Peyer's patch (tissue), 4 donors: ENCODE results near the gene SLC38A4. TPM values are rescaled to one million over a fixed set of nuclear protein-coding genes. Genes with fewer than 3 reads are reported as not detected.

Experiments
- DNase-seq, 3 donors: peaks; one replicate each; pipeline ENCODE4 v3.0.0-alpha.2; 2017 to 2019
- H3K27ac ChIP-seq, 4 donors: fragments of 200-600 bp; sonication (generic); one replicate each; pipeline ENCODE4 v1.5.1; 2016 to 2019
- H3K27me3 ChIP-seq, 2 donors: fragments of 200-600 bp; sonication (generic); one replicate each; pipeline ENCODE4 v1.5.1; 2019
- H3K36me3 ChIP-seq, 3 donors: fragments of 200-600 bp; sonication (generic); one replicate each; pipeline ENCODE4 v1.5.1; 2016 to 2019
- H3K4me1 ChIP-seq, 4 donors: fragments of 200-600 bp; sonication (generic); one replicate each; pipeline ENCODE4 v1.5.1; 2016 to 2019
- H3K4me3 ChIP-seq, 4 donors: fragments of 200-600 bp; sonication (generic); 1 replicate in 3 of 4; 2 replicates in 1 of 4; pipeline ENCODE4 v1.5.1; 2016 to 2019; ENCODE audit warnings: mild to moderate bottlenecking in 1 of 4
- H3K9me3 ChIP-seq, 4 donors: fragments of 200-600 bp; sonication (generic); one replicate each; pipeline ENCODE4 v1.5.1; 2016 to 2019; ENCODE audit warnings: mild to moderate bottlenecking in 1 of 4
- CTCF ChIP-seq, 6 experiments: fragments of 450-650 bp in 4 of 6; fragments of 200-600 bp in 2 of 6; sonication (generic) in 1 of 6; IDR thresholded peaks; one replicate each; pipeline ENCODE4 v1.5.1; 2017 to 2019; ENCODE audit warnings: antibody characterized with exemption in 6 of 6, mild to moderate bottlenecking in 3 of 6, moderate library complexity in 1 of 6
- POLR2A ChIP-seq, 2 donors: fragments of 450-650 bp; IDR thresholded peaks; one replicate each; pipeline ENCODE4 v1.5.1; 2017; ENCODE audit warnings: antibody characterized with exemption in 2 of 2, mild to moderate bottlenecking in 2 of 2, moderate library complexity in 2 of 2
- total RNA-seq, 4 donors: library from RNA; depleted of rRNA; stranded (reverse); fragments of >200 nt; gene quantifications; one replicate each; pipeline ENCODE4 v1.1.0, GENCODE V29; 2016

The SLC38A4 gene
- total RNA-seq, 4 donors from 2014 or later: 0.18 to 18.6 (median 1.1) TPM; not detected in 1

DNA sequence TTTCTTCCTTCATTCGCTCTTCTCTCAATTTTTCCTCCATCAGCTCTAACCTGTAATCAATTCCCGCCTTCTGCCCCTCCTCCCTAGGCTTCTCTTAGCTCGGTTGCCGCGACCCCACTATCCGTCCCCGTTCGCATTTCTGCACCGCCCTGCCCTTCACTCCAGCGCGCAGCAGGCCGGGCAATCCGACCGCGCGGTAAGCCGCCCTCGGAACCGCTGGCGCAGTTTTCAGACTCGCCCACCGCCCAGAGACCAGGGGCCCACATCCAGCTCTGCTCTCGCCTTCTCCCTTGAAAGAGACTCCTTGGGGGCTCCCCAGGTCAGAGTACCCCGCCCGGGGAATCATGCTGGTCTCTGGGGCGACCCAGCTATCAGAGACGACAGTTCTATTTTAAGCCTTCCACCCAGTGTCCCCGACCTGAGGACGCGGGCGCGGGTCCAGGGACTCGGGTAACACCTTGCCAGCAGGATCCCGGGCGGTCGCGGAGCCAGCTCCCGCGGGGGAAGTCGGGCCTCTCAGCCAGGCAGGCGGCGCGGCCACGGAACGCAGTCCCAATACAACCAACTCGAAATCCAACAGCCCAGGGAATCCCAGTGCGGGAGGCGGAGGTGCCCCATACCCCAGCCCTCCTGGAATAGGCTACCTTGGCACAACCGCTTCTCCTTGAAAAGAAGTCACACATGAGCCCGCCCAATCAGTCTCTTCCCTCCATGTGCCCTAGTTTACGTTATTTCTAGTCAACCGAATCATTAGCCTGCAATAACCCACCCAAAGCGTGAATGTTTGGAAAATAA, 5.7 kb upstream of the SLC38A4 start:
- H3K27me3 ChIP-seq: no peaks in the 10 kb centered on the region
- H3K4me1 ChIP-seq: peaks cover 0 to 13% (median 0%) of the 10 kb centered on the region in 4 donors
- H3K9me3 ChIP-seq: no peaks in the 10 kb centered on the region
- TF ChIP-seq POLR2A (IDR thresholded peaks at IDR 0.05) (no peak), CTCF (IDR thresholded peaks at IDR 0.05) (no peak)
- no peak overlapping the region for H3K27ac ChIP-seq
- peak in 1 of 3 donors; percentile 51 for DNase-seq
- H3K4me3 ChIP-seq: peak overlapping the region in 3 of 4 donors; percentile 1 to 49 (median 43)
- no peaks in the 10 kb centered on the region for H3K36me3 ChIP-seq

- TF ChIP-seq POLR2A (IDR thresholded peaks at IDR 0.05) (no peak), CTCF (IDR thresholded peaks at IDR 0.05) (no peak)
- H3K9me3 ChIP-seq: no peaks in the 10 kb centered on the region
- no peak overlapping the region for H3K27ac ChIP-seq
- no peaks in the 10 kb centered on the region for H3K36me3 ChIP-seq
- DNase-seq: peak in 1 of 3 donors; percentile 52
- peak overlapping the region in 2 of 4 donors; percentile 43 to 49 for H3K4me3 ChIP-seq
- peaks cover 0 to 14% (median 0%) of the 10 kb centered on the region in 4 donors for H3K4me1 ChIP-seq
- no peaks in the 10 kb centered on the region for H3K27me3 ChIP-seq
These were observed 5.0 kb upstream of the SLC38A4 start for GRCh38 chr12:46830731-46831334.

- H3K4me1 ChIP-seq: peaks cover 0 to 7% (median 0%) of the 10 kb centered on the region in 4 donors
- no peak for DNase-seq
- TF ChIP-seq CTCF (IDR thresholded peaks at IDR 0.05) (no peak), POLR2A (IDR thresholded peaks at IDR 0.05) (no peak)
- H3K27me3 ChIP-seq: no peaks in the 10 kb centered on the region
- H3K27ac ChIP-seq: no peak overlapping the region
- H3K36me3 ChIP-seq: no peaks in the 10 kb centered on the region
- H3K4me3 ChIP-seq: peak overlapping the region in 1 of 4 donors; percentile 12
- no peaks in the 10 kb centered on the region for H3K9me3 ChIP-seq
These were observed 1.1 kb downstream of the SLC38A4 start for GRCh38 chr12:46824709-46825108.

- no peaks in the 10 kb centered on the region for H3K4me1 ChIP-seq
- no peak overlapping the region for H3K4me3 ChIP-seq
- TF ChIP-seq POLR2A (IDR thresholded peaks at IDR 0.05) (no peak), CTCF (IDR thresholded peaks at IDR 0.05) (no peak)
- H3K27me3 ChIP-seq: no peaks in the 10 kb centered on the region
- no peak for DNase-seq
- H3K36me3 ChIP-seq: no peaks in the 10 kb centered on the region
- H3K27ac ChIP-seq: no peak overlapping the region
- no peaks in the 10 kb centered on the region for H3K9me3 ChIP-seq
These were observed 7.2 kb downstream of the SLC38A4 start for GRCh38 chr12:46818642-46819041.

DNA sequence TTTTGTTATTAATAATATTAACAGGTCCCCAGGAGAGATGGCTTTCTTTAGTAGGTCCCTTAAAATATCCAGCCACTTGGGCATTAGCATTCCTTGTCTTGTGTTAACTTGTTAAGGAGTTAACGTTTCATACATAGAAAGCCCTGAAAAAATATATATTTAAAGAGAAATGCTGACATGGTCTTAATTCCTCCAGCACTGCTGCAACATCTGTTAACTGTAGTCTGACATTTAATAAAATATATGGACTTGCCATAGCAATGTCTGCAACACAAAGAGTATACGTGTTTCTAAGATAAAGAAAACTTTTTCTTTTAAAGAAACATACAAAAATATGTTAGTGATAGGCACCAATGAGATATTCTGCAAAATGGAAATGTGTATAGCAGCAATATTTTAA, 10.0 kb downstream of the SLC38A4 start:
- no peak overlapping the region for H3K27ac ChIP-seq
- TF ChIP-seq CTCF (IDR thresholded peaks at IDR 0.05) (no peak), POLR2A (IDR thresholded peaks at IDR 0.05) (no peak)
- no peaks in the 10 kb centered on the region for H3K4me1 ChIP-seq
- H3K9me3 ChIP-seq: no peaks in the 10 kb centered on the region
- no peak for DNase-seq
- H3K27me3 ChIP-seq: no peaks in the 10 kb centered on the region
- no peak overlapping the region for H3K4me3 ChIP-seq
- H3K36me3 ChIP-seq: no peaks in the 10 kb centered on the region
